NCI-H526 treated with DMSO at 0.1 percent for 48 hours (cell line): ENCODE data around the gene SLC12A9.
"Not testable (repeated sequence)": the region's sequence is repeated elsewhere in the genome, so short reads cannot be mapped to it uniquely, and the experiment has no call there.

Source experiments
- DNase-seq: peaks from one replicate; lab custom pipeline; 2025; lab: John Stamatoyannopoulos, UW

Gene SLC12A9

DNA sequence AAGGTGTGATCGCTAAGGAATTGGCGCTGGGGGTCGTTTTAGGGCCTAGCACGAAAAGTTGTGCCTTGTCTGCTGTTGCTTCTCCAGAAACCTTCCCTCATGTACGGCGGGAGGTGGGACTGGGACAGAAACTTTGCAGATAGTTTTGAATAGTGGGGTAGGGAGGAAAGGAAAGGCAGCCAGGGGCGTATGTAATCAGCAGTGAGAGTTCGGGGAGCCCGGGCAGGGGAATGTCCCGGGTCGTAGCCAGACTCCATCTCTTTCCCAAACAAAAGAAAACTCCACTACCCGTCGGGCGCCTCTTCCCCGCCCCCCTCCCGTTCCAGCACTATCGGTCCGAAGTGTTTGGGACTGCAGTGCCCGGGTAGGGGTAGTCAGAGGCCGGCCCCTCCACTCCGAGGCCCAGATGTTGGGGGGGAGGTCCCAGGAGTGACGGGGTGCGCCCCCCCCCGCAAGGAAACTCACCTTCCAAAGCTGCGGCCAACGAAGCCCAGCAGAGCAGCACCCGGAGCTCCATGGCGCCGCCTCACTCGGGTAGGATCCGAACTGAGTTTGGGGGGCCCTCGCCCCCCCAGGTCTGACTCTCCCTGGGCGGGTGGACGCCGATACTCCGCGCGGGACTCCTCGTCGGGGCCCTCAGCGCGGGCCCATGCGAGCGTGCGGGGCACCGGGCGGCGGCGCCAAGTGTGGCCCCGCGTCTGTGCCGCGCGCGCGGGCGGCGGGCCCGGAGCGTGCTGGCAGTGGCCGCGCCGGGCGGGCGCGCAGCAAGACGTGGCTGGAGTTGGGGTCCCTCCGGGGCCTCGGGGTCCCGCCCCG lies 25.8 kb upstream of the SLC12A9 start:
- no peak for DNase-seq

DNA sequence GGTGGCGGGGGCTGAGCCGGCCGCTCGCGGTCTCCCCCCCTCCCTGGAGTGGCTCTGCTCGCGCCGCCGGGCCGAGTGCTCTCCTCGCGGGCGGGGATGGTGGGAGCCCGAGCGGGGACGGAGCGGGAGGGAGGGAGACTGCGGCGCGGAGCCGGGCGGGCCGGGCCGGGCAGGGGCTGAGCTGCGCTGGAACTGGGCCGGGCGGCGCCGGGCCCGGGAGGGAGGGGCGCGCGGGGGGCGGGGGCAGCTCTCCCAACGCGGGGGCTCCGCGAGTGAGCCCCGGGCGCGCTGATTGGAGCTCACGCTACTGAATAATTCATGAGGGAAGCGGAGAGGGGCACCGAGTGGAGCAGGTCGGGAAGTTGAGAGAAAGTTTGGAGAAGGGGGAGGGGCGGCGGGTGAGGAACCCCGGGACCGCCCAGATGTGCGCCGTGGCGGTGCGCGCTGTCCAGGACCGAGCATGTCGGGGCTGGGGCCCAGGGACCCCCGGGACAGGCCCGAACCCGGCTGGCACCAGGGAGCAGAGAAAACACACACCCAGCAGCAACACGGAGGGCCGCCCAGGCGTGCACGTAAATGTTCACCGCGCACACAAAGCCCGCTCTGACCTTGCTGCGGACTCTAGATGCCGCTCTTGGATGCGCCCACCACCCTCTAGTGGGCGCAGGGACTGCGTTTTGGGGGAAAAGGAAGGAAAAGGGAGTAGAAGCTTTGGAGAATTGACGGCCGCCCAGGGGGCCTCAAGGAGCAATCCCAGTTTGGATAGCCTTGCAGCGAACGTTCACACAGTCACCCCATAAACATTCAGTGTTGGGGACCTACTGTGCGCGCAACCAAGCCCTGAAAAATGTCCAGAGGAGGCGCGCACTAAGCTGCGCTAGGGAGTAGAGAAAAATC lies 24.9 kb upstream of the SLC12A9 start, which contains the start of gene EPHB4:
Gene EPHB4 (minus strand): TSS at position 194 of the 897 bp plus-strand sequence. CDS start 493 bp downstream, outside the sequence.
- no peak for DNase-seq

DNA sequence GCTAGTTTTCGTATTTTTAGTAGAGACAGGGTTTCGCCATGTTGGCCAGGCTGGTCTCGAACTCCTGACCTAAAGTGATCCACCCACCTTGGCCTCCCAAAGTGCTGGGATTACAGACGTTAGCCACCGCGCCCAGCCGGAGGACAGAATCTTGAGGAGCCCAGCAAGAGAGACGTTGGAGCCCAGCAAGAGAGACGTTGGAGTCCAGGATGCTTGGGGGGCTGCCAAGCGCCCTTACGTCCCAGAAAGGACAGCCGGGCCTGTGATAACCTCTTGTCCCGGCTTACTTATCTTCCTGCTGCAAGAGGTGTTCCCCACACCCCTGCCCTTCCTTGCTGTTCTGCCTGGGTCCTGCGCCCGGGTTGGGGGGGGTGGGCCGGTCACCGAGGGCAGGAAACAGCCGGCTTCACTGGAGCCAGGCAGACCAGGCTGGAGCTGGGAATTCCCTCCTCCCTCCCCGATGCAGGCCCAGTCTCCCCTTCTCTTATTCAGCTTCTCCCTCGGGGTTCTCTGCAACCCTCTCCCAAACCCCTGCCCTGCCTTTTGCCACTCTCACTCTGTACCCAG lies 23.3 kb upstream of the SLC12A9 start:
- no peak for DNase-seq

DNA sequence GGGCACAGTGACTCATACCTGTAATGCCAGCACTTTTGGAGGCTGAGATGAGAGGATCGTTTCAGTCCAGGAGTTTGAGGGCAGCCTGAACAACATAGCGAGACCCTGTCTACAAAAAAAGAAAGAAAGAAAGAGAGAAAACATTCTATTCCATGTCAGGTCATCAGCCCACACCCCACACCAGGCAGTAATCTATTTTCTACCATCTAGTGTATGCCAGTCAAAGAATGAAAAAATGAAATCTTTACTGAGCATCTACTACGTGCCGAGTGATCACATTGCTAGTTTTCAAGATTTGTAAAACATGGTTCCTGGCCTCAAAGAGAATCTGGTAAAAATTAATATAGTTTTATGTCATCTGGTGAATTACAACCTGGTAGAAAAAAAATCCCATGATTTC lies 22.1 kb upstream of the SLC12A9 start:
- DNase-seq = no peak

DNA sequence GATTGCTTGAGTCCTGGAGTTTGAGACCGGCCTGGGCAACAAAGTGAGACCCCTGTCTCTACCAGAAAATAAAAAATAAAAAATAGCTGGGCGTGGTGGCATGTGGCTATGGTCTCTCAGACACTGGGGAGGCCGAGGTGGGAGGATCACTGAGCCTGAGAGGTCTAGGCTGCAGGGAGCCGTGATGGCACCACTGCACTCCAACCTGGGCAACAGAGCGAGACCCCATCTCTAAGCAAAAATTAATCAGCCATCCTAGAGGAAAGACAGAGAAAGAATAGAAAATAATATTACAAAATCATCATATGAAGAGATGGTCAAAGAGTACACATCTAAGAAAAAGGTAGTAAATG lies 20.3 kb upstream of the SLC12A9 start:
- no peak for DNase-seq

DNA sequence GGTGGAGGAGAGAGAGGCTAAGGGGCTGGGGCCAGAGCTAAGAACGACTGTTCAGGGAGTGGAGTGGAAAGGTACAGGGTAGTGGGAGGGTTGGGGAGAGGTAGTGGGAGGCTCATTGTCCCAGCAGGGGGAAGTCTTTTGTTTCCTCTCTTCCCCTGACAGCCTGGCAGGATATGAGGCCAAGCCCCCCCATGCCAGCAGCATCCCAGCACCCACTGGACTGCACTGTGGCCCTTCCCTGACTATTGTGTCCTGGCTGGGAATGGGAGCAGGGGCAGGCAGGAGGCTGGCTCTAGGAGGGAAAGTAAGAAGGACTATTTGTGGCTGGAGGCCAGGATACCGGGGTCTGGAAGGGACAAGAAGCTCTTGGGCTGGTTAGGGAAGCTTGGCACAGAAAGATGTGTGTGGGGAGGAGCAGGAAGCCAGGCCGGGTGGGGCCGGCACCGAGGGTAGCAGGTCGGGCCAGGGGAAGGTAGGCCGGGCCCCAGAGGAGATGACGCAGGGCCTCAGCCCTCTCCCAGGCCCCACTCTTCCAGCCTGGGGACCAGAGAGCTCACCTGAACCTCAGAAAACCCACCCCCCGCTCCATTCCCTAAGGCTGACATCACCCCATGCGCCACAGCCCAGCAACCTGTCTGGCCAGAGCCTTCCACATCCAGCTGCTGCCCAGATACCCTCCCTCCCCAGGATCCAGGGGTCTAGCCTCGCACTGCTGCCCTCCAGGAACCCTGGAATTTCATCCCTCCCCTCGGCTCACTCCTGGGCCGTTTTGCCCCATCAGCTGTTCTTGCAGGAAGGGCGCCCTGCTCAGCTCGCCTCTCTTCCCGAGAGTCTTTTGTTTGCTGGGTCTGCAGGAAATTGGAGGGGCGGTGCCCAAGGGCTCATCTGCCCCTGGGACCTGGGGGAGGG lies 16.4 kb upstream of the SLC12A9 start:
- no peak for DNase-seq

DNA sequence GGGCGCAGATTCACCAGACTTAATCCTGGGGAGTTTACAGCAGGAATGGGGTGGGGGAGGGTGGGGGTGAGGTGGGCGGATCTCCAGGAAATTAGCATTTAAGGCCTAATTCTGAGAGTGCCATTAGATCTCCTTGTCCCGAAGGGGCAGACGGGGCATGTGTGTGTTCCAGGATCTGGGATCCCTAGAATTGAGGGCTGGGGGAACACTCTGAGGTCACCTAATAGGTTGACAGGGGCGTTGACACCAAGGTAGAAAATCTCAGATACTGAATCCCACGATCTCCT lies 15.8 kb upstream of the SLC12A9 start:
- DNase-seq = no peak

DNA sequence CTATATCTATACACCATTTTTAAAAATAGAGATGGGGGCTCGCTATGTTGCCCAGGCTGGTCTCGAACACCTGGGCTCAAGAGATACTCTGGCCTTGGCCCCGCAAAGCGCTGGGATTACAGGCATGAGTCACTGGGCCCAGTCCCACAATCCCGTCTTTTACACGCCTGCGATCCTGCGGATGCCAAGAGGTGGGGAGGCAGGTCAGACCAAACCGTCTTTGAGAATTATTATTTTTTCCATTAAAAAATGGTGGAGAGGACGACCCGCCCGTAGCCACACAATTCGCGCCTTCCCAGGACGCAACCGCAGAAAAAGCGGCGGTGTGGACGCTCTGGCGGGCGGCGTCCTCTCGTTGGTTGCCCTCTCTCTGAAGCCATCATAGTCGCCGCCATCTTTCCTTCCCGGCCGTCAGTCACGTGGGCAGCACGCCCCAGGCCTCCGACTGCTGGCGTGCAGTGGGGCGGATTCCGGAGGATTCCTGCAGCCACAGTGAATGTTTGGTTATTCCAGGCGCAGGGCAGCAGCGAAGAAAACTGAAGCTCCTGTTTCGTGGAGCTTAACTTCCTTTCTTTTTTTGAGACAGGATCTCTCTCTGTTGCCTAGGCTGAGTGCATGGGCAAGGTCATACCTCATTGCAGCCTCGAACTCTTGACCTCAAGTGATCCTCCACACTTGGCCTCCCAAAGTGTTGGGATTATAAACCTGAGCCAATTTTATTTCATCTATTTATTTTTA lies 15.2 kb upstream of the SLC12A9 start:
- peak; percentile 49 for DNase-seq

DNA sequence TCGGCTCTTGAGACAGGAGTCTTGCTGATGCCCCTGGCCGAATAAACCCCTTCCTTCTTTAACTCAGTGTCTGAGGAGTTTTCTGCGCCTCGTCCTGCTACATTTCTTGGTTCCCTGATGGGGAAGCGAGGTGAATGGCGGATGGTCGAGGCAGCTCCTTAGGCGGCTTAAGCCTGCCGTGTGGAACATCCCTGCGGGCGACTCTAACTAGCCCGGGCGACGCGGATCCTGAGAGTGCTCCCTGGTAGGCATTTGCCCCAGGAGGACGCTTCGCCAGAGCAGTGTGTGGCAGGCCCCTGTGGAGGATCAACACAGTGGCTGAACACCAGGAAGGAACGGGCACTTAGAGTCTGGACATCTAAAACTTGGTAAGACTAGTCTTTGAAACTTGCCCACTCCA lies 13.2 kb upstream of the SLC12A9 start:
- DNase-seq = no peak

DNA sequence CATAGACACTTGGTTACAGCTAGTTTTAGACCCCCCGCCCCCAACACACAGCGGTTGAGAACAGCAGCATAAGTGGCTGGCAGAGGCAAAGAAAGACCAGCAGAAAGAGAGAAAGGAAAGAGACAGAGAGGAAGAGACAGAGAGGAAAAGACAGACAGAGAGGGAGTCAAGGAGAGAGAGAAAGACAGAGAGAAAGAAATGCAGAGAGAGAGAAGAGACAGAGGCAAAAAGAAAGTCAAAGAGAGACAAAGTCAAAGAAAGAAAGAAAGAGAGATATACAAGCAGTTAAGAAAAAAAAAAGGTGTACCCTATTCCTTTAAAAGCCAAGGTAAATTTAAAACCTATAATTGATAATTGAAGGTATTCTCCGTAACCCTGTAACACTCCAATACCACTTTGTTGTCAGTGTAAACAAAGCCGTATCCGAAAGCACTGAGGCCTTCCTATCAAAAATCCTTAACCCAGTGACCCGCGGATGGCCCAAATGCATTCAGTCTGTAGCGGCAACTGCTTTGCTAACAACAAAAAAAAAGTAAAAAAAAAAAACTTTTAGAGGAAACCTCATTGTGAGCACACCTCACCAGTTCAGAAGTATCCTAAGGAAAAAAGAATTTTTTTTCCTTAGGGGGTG lies 11.9 kb upstream of the SLC12A9 start:
- DNase-seq = no peak

DNA sequence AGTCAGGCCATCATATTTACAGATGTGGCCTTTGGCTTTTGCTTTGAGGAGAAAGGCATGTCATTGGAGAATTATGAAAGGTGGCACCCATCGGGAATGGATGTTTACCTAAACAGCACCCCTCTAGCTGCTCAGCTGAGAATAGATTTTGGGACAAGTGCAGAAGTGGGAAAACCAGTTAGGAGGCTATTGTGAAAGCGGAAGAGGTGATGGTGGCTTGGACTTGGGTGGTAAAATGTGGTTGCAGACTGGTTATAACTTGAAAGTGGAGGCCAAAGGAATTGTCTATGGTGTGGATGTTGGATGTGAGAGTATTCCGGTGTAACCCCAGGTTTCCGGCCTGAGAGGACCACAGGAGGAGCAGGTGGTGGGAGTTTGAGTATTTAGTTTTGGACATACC lies 5.2 kb upstream of the SLC12A9 start:
- no peak for DNase-seq

DNA sequence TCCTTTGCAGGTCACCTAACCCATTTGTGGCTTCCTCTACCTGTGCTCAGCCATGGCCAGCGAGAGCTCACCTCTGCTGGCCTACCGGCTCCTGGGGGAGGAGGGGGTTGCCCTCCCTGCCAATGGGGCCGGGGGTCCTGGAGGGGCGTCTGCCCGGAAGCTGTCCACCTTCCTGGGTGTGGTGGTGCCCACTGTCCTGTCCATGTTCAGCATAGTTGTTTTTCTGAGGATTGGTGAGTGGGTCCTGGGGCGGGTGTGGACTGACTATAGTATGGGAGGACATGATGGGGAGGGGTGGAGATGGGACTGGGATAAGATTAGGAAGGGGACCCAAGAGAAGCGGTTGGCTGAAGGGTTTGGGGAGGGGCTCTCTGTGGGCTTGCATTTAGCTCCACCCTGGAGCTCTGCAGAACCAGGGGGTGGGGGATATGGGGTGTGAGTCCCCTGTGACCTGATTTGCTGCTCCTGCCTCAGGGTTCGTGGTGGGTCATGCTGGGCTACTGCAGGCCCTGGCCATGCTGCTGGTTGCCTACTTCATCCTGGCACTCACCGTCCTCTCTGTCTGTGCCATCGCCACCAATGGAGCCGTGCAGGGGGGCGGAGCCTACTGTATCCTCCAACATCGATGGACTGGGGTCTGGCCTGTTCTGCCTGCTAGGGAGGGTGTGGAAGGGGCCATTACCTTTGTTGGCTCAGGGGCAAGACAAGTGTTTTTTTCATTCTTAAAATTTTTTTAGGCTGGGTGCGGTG lies 1.8 kb downstream of the SLC12A9 start:
- DNase-seq = no peak

DNA sequence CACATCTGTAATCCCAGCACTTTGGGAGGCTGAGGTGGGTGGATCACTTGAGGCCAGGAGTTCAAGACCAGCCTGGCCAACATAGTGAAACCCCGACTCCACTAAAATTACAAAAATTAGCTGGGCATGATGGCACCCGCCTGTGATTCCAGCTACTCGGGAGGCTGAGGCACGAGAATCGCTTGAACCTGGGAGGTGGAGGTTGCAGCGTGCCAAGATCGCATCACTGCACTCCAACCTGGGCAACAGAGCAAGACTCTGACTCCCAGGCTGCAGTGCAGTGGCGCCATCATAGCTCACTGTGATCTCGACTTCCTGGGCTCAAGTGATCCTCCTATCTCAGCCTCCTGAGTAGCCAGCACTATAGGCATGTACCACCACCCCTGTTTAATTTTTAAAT lies 2.4 kb downstream of the SLC12A9 start:
- not testable (repeated sequence) for DNase-seq

DNA sequence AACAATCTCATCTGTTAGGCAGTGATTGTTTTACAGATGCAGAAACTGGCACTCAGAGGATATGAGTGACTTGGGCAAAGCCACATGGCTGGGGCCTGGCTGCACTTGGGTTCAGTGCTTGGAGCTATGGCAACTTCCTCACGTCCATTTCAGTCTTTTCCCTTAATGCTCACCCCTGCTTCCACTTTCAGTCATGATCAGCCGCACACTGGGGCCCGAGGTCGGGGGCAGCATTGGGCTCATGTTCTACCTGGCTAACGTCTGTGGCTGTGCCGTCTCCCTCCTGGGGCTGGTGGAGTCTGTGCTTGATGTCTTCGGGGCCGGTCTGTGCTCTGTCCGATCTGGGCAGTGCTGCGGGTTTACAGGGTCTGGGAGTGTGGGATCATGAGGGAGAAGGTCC lies 3.0 kb downstream of the SLC12A9 start:
- DNase-seq = no peak

DNA sequence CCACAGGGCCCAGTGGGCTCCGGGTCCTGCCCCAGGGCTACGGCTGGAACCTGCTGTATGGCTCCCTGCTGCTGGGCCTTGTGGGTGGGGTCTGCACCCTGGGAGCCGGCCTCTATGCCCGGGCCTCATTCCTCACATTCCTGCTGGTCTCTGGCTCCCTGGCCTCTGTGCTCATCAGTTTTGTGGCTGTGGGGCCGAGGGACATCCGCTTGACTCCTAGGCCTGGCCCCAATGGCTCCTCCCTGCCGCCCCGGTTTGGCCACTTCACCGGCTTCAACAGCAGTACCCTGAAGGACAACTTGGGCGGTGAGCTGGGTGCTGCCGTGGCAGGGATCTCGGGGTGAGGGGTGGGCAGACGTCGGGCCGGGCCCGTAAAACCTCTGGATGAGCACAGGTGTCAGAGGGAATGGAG lies 4.4 kb downstream of the SLC12A9 start:
- no peak for DNase-seq

DNA sequence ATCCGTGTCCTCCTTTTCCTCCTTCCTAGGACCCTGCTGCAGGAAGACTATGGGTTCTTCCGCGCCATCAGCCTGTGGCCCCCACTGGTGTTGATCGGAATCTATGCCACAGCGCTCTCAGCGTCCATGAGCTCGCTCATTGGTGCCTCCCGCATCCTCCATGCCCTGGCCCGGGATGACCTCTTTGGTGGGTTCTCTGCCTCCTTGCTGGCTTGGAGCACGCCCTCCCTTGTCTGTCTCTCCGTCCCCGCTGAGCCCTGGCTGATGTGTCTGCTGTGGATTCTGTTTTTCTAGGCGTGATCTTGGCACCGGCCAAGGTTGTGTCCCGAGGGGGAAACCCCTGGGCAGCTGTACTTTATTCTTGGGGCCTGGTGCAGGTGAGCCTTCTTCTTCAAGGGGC lies 7.3 kb downstream of the SLC12A9 start:
- DNase-seq = no peak

DNA sequence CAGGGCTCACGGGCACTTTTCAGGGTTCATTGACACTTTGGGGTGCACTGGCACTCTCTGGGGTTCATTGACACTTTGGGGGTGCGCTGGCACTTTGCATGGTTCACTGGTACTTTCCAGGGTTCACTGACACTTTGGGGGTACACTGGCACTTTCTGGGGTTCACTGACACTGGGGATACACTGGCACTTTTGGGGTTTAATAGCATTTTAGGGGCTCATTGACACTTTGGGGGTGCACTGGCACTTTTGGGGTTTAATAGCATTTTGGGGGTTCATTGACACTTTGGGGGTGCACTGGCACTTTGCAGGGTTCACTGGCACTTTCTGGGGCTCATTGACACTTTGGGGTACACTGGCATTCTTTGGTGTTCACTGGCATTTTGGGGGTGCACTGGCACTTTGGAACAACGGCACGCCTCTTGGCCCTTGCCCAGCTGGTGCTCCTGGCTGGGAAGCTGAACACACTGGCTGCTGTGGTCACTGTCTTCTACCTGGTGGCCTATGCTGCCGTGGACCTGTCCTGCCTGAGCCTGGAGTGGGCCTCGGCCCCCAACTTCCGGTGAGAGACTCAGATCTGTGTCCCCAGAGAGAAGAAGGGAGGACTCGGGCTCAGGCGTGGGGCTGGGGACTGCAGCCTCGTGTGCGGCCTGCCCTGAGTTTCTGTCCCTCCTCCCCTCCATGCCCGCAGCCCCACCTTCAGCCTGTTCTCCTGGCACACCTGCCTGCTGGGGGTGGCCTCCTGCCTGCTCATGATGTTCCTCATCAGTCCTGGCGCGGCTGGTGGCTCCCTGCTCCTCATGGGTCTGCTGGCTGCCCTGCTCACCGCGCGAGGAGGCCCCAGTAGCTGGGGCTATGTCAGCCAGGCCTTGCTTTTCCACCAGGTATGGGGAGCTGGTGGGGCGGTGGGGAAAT lies 8.4 kb downstream of the SLC12A9 start:
- no peak for DNase-seq

DNA sequence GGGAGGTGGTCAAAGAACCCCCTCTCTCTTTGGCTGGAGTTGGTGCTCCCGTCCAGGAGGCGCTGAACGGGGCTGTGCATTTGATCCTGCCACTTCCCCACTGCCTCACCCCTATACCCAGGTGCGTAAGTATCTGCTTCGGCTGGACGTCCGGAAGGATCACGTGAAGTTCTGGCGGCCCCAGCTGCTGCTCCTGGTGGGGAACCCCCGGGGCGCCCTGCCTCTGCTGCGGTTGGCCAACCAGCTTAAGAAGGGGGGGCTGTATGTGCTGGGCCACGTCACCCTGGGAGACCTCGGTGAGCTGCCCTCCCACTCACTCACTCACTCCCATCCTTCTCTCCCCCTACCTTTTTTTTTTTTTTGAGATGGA lies 9.1 kb downstream of the SLC12A9 start:
- DNase-seq = no peak

DNA sequence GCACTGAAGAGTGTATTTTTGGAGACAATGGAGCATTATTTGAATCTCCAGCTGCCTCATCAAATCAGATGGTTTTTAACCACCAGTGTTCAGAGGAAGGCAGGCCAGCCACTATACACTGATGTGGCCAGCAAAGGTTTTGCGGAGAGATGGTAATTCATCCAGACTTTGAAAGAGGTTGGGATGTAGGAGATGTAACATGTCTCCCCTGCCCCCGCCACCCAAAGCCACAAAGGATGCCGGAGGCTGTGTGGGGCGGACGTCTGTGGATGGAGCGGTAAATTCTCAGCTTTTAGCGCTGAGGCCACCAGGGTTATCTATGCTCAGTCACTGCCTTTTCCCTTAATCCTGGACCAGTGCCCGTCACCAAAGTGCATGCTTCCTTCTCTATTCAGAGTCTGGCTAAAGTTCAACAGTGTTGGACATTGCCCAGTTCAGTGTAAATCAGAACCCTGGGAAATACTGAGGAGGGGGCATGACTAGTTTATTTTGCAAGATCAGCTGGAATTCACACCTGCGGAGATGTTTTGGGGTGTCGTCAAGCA lies 11.0 kb downstream of the SLC12A9 start:
- no peak for DNase-seq
